ENCODE data around the gene TUBB.

Gene TUBB

DNA sequence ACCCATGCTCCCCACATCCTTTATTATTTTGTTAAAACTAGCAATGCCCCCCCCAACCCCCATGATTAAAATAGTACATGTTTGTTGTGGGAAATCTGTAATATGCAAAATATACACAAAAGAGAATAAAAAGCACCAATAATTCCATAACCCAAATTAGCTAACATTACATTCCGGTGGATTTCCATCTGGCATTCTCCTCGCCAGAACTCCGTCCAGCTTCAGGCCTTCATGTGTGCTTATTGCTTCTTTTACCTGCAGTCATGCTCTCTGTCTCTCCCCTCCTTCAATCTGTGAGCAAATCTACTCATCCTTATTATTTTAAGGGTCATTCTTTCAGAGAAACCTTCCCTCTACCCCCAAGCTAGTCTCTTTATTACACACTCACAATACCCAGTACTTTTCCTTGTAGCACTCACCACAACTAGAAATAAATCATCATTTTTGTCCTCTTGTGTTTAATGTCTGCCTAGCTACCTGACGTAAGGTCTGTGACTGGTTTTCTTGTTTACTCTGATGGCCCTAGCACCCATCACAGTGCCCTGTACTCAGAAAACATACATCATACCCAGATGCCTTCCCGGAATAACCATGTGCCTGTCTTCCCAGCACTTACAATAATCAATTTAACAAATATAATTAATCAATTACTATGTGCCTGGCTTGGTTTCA, 49.8 kb downstream of the TUBB start:
- Histone ChIP-seq H3K9me3 (no peaks in the 10 kb centered on the region), H3K27me3 (no peaks in the 10 kb centered on the region), H3K27ac (peak overlapping the region in 1 of 2 donors; percentile 30), H3K4me3 (no peak overlapping the region), H3K36me3 (no peaks in the 10 kb centered on the region), H3K4me1 (peaks cover 0 to 18% (median 16%) of the 10 kb centered on the region in 4 donors)
- TF ChIP-seq, protein P1, sequence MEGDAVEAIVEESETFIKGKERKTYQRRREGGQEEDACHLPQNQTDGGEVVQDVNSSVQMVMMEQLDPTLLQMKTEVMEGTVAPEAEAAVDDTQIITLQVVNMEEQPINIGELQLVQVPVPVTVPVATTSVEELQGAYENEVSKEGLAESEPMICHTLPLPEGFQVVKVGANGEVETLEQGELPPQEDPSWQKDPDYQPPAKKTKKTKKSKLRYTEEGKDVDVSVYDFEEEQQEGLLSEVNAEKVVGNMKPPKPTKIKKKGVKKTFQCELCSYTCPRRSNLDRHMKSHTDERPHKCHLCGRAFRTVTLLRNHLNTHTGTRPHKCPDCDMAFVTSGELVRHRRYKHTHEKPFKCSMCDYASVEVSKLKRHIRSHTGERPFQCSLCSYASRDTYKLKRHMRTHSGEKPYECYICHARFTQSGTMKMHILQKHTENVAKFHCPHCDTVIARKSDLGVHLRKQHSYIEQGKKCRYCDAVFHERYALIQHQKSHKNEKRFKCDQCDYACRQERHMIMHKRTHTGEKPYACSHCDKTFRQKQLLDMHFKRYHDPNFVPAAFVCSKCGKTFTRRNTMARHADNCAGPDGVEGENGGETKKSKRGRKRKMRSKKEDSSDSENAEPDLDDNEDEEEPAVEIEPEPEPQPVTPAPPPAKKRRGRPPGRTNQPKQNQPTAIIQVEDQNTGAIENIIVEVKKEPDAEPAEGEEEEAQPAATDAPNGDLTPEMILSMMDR (IDR thresholded peaks at IDR 0.05): no peak
- no peak for DNase-seq
- intact Hi-C loops (cut with DNase I; ENCODE audit: low total_unique reads): no loop called here

DNA sequence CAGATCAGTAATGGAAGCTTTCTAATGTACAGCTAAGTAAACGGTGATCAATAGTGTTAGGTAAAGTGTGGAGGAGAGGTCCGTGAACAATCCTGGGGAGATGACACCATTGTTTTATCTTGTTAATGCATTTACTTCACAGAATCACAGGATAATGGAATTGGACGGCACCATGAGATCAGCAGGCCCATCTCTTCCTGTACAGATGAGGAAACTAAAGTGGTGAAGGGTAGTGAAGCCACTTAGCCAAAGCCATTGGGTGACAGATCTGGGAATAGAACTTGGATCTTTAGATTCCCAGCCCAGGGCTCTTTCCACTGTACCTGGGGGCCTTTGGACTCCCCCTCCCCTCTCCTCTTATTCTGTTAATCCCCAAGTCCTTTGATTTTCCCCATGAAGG, 50.4 kb downstream of the TUBB start:
- Histone ChIP-seq H3K36me3 (no peaks in the 10 kb centered on the region), H3K9me3 (no peaks in the 10 kb centered on the region), H3K4me1 (peaks cover 0 to 18% (median 16%) of the 10 kb centered on the region in 4 donors), H3K27ac (no peak overlapping the region), H3K27me3 (no peaks in the 10 kb centered on the region), H3K4me3 (no peak overlapping the region)
- intact Hi-C loops (cut with DNase I; ENCODE audit: low total_unique reads): no loop called here
- TF ChIP-seq, protein P1 (IDR thresholded peaks at IDR 0.05): no peak
- no peak for DNase-seq

DNA sequence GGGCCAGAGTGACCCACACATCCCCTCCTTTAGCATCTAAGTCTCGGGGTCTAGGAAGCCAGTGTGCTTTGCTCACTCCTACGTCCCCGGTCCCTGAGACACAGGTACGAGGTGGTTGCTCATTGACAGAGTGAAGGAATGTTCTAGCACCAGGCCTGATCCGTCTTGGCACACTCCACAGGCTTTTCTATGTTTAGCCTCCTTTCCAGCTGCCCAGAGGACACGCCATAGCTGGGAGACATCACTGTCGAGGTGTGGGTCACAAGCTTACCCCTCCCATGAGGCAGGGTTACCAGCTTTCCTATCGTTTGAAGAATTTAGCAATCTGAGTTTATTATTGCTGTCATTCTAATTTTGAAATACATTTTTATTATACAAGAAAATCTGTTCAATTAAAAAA, 54.5 kb downstream of the TUBB start:
- TF ChIP-seq, protein P1 (IDR thresholded peaks at IDR 0.05): no peak
- Histone ChIP-seq H3K27me3 (no peaks in the 10 kb centered on the region), H3K27ac (no peak overlapping the region), H3K4me3 (no peak overlapping the region), H3K4me1 (peaks cover 4 to 24% (median 21%) of the 10 kb centered on the region in 4 donors), H3K36me3 (no peaks in the 10 kb centered on the region), H3K9me3 (no peaks in the 10 kb centered on the region)
- no peak for DNase-seq
- intact Hi-C loops (cut with DNase I; ENCODE audit: low total_unique reads): no loop called here
